IPS DF 6.9 (cell line): ENCODE measurements around the gene HABP2.

Experiments
- DNase-seq: peaks from one replicate; pipeline ENCODE4 v3.0.0-alpha.2; 2013; ENCODE audit warnings: low read depth, low spot score
- H3K27ac ChIP-seq: one replicate; pipeline ENCODE4 v1.5.1; 2013; ENCODE audit warnings: low read length, control low read depth
- H3K27me3 ChIP-seq: 2 replicates; pipeline ENCODE4 v1.6.1; 2013; ENCODE audit warnings: mild to moderate bottlenecking, low read length; ENCODE audit not compliant: control insufficient read depth, insufficient read depth
- H3K36me3 ChIP-seq: 2 replicates; pipeline ENCODE4 v1.6.1; 2013; ENCODE audit warnings: low read length; ENCODE audit not compliant: control insufficient read depth, insufficient read depth
- H3K4me1 ChIP-seq: 2 replicates; pipeline ENCODE4 v1.6.1; 2013; ENCODE audit warnings: low read length; ENCODE audit not compliant: control insufficient read depth, insufficient read depth
- H3K4me3 ChIP-seq: 2 replicates; pipeline ENCODE4 v1.5.1; 2013; ENCODE audit warnings: mild to moderate bottlenecking, low read length
- H3K9me3 ChIP-seq: 2 replicates; pipeline ENCODE4 v1.6.1; 2013; ENCODE audit warnings: low read length, inconsistent platforms; ENCODE audit not compliant: control insufficient read depth, insufficient read depth
- WGBS: extraction: QIAGEN DNeasy Blood & Tissue Kit; methylation state at CpG from one replicate; pipeline ENCODE4 v1.1.7; 2013; ENCODE audit warnings: mixed read lengths, missing lambda C conversion rate; ENCODE audit not compliant: insufficient read length, insufficient coverage; 5-methylcytosine and 5-hydroxymethylcytosine counted together

HABP2 gene

DNA sequence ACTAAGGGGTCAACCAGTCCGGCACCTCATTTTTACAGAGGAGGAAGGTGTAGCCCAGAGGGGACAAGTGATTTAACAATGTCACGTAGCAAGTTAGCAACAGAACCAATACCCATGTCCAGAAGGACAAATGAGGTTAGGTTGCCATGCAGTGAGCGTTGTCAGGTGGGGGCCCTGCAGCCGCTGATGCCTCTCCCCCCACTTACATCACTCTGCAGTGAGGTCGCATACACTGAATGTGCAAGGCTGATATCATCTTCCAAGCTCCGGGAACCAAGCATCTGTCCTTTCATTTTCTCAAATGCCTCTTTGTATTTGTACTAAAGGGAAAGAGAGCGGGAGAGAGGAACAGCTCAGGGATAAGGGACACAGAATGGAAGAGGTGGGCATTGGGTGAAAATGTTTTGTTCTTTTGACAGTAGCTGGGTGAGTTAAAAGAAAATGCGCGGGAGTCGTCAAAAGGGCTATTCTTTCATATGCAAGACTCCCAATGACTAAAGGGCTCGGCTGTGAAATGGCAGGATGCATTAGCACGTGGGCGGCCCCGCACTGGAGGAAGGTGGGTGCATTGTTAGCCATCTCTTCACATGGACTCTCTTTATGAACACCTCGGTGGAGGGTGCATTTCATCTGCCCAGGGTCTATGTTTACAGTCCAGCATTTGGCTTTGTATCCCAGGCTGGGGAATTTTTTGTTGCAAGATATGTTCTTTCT lies 61.3 kb downstream of the HABP2 start:
- Histone ChIP-seq H3K4me3 (no peak overlapping the region), H3K9me3 (no peaks in the 10 kb centered on the region), H3K36me3 (no peaks in the 10 kb centered on the region), H3K27ac (no peak overlapping the region), H3K27me3 (peaks cover 1% of the 10 kb centered on the region; the same call in 1 of the 2 replicates), H3K4me1 (peaks cover 10% of the 10 kb centered on the region)
- DNase-seq: no peak
- WGBS: no CpG with 5 or more reads among the region's 15 CpGs

DNA sequence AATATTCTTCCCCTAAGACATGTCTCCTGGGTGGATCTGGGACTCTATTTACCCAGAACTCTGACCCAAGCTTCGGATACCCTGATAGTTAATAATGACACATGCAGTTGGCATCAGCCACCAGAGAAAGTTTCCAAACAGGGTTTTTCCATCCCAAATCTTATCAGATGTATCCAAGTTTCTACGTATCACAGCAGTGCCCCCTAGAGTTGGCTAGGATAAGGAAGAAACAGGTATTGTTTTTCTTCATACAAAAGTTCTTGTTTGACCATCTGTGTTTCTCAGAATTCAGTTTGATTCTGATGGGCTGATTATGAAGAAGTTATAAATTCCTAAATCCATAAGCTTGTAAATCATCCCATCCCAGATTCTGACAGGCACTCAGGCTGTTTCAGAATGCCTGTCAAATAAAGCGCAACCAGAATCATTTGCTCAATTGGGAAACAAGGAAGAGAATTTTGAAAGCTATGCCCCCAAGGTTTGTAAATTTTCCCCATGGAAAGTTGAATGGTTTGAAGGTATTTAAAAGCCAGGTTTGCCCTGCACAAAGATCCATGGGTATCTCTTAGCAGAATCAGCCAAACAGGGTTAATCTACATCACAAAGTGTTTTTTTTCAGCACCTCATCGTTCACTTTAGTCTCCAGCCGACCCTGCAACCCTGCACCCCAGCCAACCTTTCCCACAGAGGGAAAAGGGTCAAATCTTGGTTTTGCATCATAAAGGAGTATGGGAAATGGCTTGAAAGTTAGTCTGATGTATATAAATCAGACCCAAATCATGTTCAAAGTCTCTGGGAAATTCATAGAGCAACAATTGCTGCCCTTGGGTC lies 63.6 kb downstream of the HABP2 start:
- no peak overlapping the region for H3K4me3 ChIP-seq
- no CpG with 5 or more reads among the region's 5 CpGs for WGBS

GRCh38 chr10:113617086-113617485 lies 64.2 kb downstream of the HABP2 start:
- Histone ChIP-seq H3K4me1 (peaks cover 11% of the 10 kb centered on the region), H3K27ac (no peak overlapping the region), H3K4me3 (no peak overlapping the region), H3K36me3 (no peaks in the 10 kb centered on the region), H3K27me3 (peaks cover 1% of the 10 kb centered on the region; the same call in 1 of the 2 replicates), H3K9me3 (no peaks in the 10 kb centered on the region)
- WGBS: no CpG with 5 or more reads among the region's 7 CpGs
- DNase-seq: no peak

More for the DNA sequence above, 63.6 kb downstream of the HABP2 start:
- Histone ChIP-seq H3K27me3 (peaks cover 1% of the 10 kb centered on the region; the same call in 1 of the 2 replicates), H3K36me3 (no peaks in the 10 kb centered on the region), H3K9me3 (no peaks in the 10 kb centered on the region), H3K27ac (no peak overlapping the region), H3K4me1 (peaks cover 10% of the 10 kb centered on the region)
- DNase-seq: no peak

GRCh38 chr10:113618338-113618737 lies 65.5 kb downstream of the HABP2 start:
- WGBS: no CpG with 5 or more reads among the region's 7 CpGs
- Histone ChIP-seq H3K4me1 (peaks cover 11% of the 10 kb centered on the region), H3K27me3 (peaks cover 1% of the 10 kb centered on the region; the same call in 1 of the 2 replicates)

GRCh38 chr10:113619401-113619800 lies 66.5 kb downstream of the HABP2 start:
- no peak overlapping the region for H3K27ac ChIP-seq
- no peak overlapping the region for H3K4me3 ChIP-seq
- no peak for DNase-seq
- no peaks in the 10 kb centered on the region for H3K9me3 ChIP-seq
- no peaks in the 10 kb centered on the region for H3K36me3 ChIP-seq
- peaks cover 8% of the 10 kb centered on the region; the same call in 1 of the 2 replicates for H3K4me1 ChIP-seq
- WGBS: no CpG with 5 or more reads among the region's 1 CpG
- H3K27me3 ChIP-seq: peaks cover 1% of the 10 kb centered on the region; the same call in 1 of the 2 replicates

More at GRCh38 chr10:113618338-113618737, 65.5 kb downstream of the HABP2 start:
- DNase-seq: no peak
- no peak overlapping the region for H3K27ac ChIP-seq
- no peaks in the 10 kb centered on the region for H3K36me3 ChIP-seq
- H3K4me3 ChIP-seq: no peak overlapping the region
- H3K9me3 ChIP-seq: no peaks in the 10 kb centered on the region

- peaks cover 4% of the 10 kb centered on the region; the same call in 1 of the 2 replicates for H3K4me1 ChIP-seq
- no CpG with 5 or more reads among the region's 8 CpGs for WGBS
- no peak overlapping the region for H3K4me3 ChIP-seq
- no peak for DNase-seq
- H3K9me3 ChIP-seq: no peaks in the 10 kb centered on the region
- H3K36me3 ChIP-seq: no peaks in the 10 kb centered on the region
- H3K27ac ChIP-seq: no peak overlapping the region
- no peaks in the 10 kb centered on the region for H3K27me3 ChIP-seq
Measured at GRCh38 chr10:113620511-113620910, 67.7 kb downstream of the HABP2 start.

DNA sequence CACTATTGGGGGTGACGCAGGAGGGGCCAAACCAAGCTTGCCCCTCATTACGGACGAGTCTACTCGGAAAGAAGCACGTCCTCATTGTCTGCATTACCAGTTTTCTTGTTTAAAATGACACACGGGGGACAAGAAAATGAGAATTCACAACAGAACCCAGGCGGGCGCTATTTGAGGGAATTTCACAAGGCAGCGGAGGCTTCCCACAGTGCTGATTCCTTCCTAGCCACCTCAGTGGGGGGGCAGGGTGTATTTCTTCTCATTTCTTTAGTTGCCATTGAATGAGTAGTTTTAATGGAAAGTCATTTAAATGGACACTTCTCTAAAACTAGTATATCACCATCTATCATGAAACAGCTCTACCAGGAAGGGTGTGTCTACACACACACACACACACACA lies 68.1 kb downstream of the HABP2 start:
- Histone ChIP-seq H3K4me1 (peaks cover 3% of the 10 kb centered on the region; the same call in 1 of the 2 replicates), H3K27ac (no peak overlapping the region), H3K36me3 (no peaks in the 10 kb centered on the region), H3K9me3 (no peaks in the 10 kb centered on the region), H3K27me3 (no peaks in the 10 kb centered on the region), H3K4me3 (no peak overlapping the region)
- WGBS: no CpG with 5 or more reads among the region's 9 CpGs
- no peak for DNase-seq

DNA sequence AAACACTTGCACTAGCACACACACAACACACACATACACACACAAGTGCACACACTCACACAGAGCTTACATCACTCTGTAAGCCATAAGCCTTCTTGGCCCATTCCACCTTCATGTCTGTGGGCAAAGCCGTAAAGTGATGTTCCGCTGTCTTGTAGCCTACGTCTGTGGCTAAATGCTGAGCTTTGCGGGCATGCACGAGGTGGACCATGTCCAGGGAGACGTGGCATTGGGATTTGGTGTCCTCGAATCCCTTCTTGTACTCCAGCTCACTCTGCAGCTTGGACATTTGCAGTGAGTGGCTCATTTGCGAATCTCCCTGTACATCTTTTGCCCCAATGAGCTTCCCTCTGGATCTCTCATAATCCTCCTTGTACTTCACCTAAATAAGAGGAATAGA lies 68.9 kb downstream of the HABP2 start:
- no peak overlapping the region for H3K4me3 ChIP-seq
- H3K4me1 ChIP-seq: peaks cover 3% of the 10 kb centered on the region; the same call in 1 of the 2 replicates
- H3K9me3 ChIP-seq: no peaks in the 10 kb centered on the region
- no peaks in the 10 kb centered on the region for H3K27me3 ChIP-seq
- no peak for DNase-seq
- H3K27ac ChIP-seq: no peak overlapping the region
- no CpG with 5 or more reads among the region's 8 CpGs for WGBS
- H3K36me3 ChIP-seq: no peaks in the 10 kb centered on the region

DNA sequence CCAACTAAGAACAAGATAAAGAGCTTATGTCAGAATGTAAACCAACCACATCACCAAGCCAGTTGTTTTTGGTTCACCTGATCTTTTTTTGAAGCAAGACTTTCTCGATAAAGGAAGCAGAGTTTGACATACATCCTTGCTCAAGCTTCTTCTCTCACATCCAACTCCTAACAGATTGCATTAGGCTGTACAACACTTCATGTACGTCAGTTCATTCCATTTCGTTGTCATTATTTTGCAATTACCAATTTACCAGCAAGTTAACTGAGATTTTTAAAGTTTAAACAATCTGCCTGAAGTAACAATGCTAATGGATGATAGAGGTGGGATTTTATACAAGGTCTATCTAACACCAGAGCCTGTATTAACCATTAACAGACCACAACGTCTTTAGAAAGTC lies 70.0 kb downstream of the HABP2 start:
- no CpG with 5 or more reads among the region's 4 CpGs for WGBS
- no peaks in the 10 kb centered on the region for H3K36me3 ChIP-seq
- no peaks in the 10 kb centered on the region for H3K9me3 ChIP-seq
- no peak overlapping the region for H3K27ac ChIP-seq
- H3K4me3 ChIP-seq: no peak overlapping the region
- H3K27me3 ChIP-seq: no peaks in the 10 kb centered on the region
- DNase-seq: no peak
- H3K4me1 ChIP-seq: 0 out of 2 replicates have a peak, but pooled peaks cover 1% of the 10 kb centered on the region

DNA sequence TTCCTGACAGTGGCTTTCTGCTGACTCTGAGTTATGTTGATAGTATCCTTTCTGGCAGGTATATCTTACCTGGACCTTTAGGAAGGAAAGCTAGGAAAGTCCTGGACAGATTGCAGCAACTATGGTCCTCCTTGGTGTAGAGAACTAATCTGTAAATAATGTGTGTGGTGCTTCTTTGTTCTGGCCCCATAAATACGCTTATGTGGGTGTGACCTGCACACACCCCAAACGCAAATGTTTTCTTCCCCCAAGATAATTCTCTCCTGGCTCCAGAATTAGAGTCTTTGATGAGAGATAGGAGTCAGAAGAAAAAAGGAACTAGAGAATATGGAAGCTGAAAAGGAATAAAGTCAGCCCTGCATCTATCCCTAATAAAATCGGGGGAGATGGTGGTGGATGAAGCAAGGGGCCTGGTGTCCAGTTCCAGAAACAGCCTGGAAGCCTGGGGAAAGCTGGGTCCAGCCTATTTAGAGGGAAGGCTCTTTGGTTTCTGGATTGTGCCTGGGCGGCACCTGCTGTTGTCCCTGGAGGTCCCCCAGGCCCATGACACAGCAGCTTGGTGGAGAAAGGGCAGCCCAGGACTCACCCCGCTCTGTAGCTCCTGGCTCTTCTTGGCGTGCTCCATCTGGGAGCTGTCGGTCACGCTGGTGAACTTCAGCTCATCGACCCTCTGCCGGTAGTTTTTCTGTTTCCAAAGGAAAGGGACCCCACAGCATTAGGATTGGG lies 72.8 kb downstream of the HABP2 start:
- 0 out of 2 replicates have a peak, but pooled peaks cover 1% of the 10 kb centered on the region for H3K4me1 ChIP-seq
- no CpG with 5 or more reads among the region's 10 CpGs for WGBS
- no peak for DNase-seq
- H3K27ac ChIP-seq: no peak overlapping the region
- H3K4me3 ChIP-seq: no peak overlapping the region
- no peaks in the 10 kb centered on the region for H3K9me3 ChIP-seq
- no peaks in the 10 kb centered on the region for H3K27me3 ChIP-seq
- H3K36me3 ChIP-seq: no peaks in the 10 kb centered on the region
